ENCODE data around the gene CRTAP.
A peak's percentile ranks its signal among the peaks of the same experiment; 100 is the strongest.

The CRTAP gene

DNA sequence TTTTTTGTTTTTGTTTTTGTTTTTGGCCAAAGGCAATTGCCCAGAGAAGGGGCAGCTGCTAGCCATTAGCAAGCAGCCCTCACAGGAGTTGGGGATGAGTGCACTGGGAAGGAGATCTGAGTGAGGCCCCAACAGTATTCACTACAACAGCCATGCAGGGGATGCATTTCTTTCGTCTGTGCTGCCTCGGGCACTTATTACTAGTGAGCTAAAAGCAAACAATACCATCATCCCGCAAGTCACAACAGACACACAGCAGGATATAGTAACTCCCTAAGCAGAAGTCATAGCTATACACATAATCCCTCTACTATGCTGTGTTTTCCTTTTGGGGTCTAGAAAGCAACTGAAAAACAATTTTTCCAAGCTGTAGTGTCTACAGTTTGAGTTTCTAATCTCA is 27.2 kb downstream of the CRTAP start:
- no peak for TF ChIP-seq CTCF (IDR thresholded peaks at IDR 0.05; ENCODE audit: control extremely low read depth, extremely low read depth, low read depth, missing control alignments)
- CTCF ChIA-PET = interaction anchor here (1.0 to 3.3 kb wide), 4 partner anchors 9 to 646 kb away, joined by 3 to 35 read pairs (median 4); no protein-coding TSS in a partner anchor

GRCh38 chr3:33144433-33144832 is 30.6 kb downstream of the CRTAP start:
- TF ChIP-seq CTCF (IDR thresholded peaks at IDR 0.05; ENCODE audit: control extremely low read depth, extremely low read depth, low read depth, missing control alignments) = peak; percentile 49
- POLR2A ChIA-PET = no interaction called here
- CTCF ChIA-PET = interaction anchor here (1.0 to 9.6 kb wide), 5 partner anchors 11 to 643 kb away, joined by 3 to 95 read pairs (median 3); no protein-coding TSS in a partner anchor
- DNase-seq (ENCODE audit: extremely low spot score) = peak; percentile 43

More for the DNA sequence above, 27.2 kb downstream of the CRTAP start:
- POLR2A ChIA-PET = no interaction called here
- DNase-seq (ENCODE audit: extremely low spot score) = no peak

DNA sequence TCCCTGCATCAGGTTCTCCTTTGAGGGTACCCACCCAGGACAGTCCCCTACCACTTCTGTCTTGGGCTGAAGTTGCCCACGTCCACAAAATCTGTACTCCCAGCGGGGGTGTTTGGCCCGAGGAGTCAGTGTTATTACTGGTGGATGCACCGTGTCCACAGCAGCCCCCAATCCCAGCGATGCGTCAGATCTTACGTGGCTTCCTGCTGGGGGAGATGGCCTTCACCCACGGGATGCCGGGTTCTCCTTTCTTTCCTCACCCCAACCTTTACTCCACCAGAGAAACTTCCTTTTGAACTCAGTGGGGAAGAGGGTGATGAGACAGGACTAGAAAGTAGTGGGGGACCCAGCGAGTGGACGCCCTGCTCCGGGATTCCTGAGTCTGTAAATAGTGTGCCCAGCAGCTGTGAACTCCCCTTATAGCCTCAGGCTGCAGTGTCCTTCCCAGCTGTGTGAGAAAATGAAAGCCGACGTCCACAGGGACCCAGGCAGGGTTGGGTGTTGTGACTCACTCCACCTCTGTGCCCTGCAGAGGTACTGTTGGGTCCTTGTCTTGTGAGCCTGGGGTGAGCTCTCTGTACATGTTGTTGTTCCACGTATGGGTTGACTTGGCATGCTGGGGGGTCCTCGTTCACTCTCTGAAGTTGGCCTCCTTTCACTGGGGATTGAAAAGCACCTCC is 31.5 kb downstream of the CRTAP start:
- POLR2A ChIA-PET = no interaction called here
- CTCF ChIA-PET = interaction anchor here (1.8 to 9.6 kb wide), 2 partner anchors 12 to 642 kb away, joined by 6 to 95 read pairs; no protein-coding TSS in a partner anchor
- DNase-seq (ENCODE audit: extremely low spot score) = no peak
- TF ChIP-seq CTCF (IDR thresholded peaks at IDR 0.05; ENCODE audit: control extremely low read depth, extremely low read depth, low read depth, missing control alignments) = no peak

GRCh38 chr3:33145901-33146580 is 32.2 kb downstream of the CRTAP start:
- TF ChIP-seq CTCF (IDR thresholded peaks at IDR 0.05; ENCODE audit: control extremely low read depth, extremely low read depth, low read depth, missing control alignments) = no peak
- CTCF ChIA-PET = interaction anchor here (1.2 to 9.6 kb wide), 2 partner anchors 12 to 613 kb away, joined by 3 to 95 read pairs; no protein-coding TSS in a partner anchor
- POLR2A ChIA-PET = no interaction called here
- DNase-seq (ENCODE audit: extremely low spot score) = no peak

DNA sequence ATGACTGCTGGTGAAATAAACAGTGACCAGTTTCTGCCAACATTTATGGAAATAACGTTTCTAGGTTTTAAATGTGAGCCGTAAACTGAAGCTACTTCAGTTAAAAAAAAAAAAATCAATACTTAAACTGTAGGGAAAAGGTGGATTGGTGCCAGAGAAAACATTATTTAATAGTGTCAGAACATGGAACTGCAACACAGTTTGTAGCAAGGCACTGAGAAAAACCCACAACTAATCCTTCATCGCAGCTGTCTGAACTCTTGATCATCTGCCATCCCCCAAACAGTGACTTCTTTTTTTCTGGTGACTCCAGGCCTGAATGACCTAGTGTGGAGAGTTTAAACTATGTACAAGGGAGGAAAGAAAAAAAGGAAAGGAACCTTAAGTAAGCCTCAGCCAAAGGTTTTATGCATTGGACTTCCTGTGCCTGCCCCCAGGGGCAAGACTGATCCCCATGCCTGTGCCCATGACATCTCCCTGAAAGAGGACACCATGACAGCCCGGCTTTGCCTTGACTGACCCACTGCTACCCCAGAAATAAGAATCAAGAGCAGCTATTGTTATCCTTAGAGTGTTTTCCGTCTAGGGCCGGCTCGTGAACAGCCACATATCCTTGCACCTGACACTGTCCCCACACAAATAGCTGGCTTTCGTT is 33.1 kb downstream of the CRTAP start:
- TF ChIP-seq CTCF (IDR thresholded peaks at IDR 0.05; ENCODE audit: control extremely low read depth, extremely low read depth, low read depth, missing control alignments) = no peak
- POLR2A ChIA-PET = no interaction called here
- CTCF ChIA-PET = interaction anchor here (1.0 to 9.6 kb wide), 6 partner anchors 12 to 612 kb away, joined by 3 to 95 read pairs (median 3); no protein-coding TSS in a partner anchor
- DNase-seq (ENCODE audit: extremely low spot score) = no peak

- DNase-seq (ENCODE audit: extremely low spot score) = no peak
These were observed 35.5 kb downstream of the CRTAP start for GRCh38 chr3:33149342-33149741.

More at GRCh38 chr3:33149342-33149741, 35.5 kb downstream of the CRTAP start:
- CTCF ChIA-PET = interaction anchor here (9.6 kb wide), 1 partner anchor 16 kb away, joined by 95 read pairs; no protein-coding TSS in a partner anchor
- no peak for TF ChIP-seq CTCF (IDR thresholded peaks at IDR 0.05; ENCODE audit: control extremely low read depth, extremely low read depth, low read depth, missing control alignments)
- POLR2A ChIA-PET = no interaction called here

Data from GM10248 (cell line).